Activated CD4-positive, alpha-beta T cell treated with anti-CD3 and anti-CD28 coated beads, Interleukin-2, amount 10 ng/mL, durations not matched to agents 7 days and 5 days (primary cell): ENCODE data around the gene PKD1. TPM values are rescaled to one million over a fixed set of nuclear protein-coding genes. Genes with fewer than 3 reads are reported as not detected.

Source experiments
- CTCF ChIA-PET: fragments of 350-600 bp; sonication (Branson Sonifier 250); formaldehyde crosslinking; loops from one replicate; lab custom pipeline; 2021; ENCODE audit warnings: antibody characterized with exemption; lab: Charles Lee
- POLR2A ChIA-PET: fragments of 350-600 bp; sonication (Branson Sonifier 250); formaldehyde crosslinking; loops from one replicate; lab custom pipeline; 2021; ENCODE audit warnings: antibody characterized with exemption; lab: Charles Lee
- DNase-seq: peaks from one replicate; pipeline ENCODE4 v3.0.0-alpha.2; 2020
- H3K27ac Mint-ChIP-seq: one replicate; pipeline ENCODE4 v1.8.0; 2021; ENCODE audit warnings: mild to moderate bottlenecking, moderate library complexity, mixed read lengths
- H3K27me3 Mint-ChIP-seq: one replicate; pipeline ENCODE4 v1.8.0; 2021; ENCODE audit warnings: mixed read lengths
- H3K36me3 Mint-ChIP-seq: one replicate; pipeline ENCODE4 v1.8.0; 2021; ENCODE audit warnings: low read depth, mixed read lengths
- H3K4me1 Mint-ChIP-seq: one replicate; pipeline ENCODE4 v1.8.0; 2021; ENCODE audit warnings: mixed read lengths
- H3K4me3 Mint-ChIP-seq: one replicate; pipeline ENCODE4 v1.8.0; 2021; ENCODE audit warnings: mild to moderate bottlenecking, moderate library complexity, mixed read lengths
- H3K9me3 Mint-ChIP-seq: one replicate; pipeline ENCODE4 v1.8.0; 2021; ENCODE audit warnings: mixed read lengths
- microRNA-seq: library from miRNA; unstranded; fragments of <30 nt; microRNA quantifications from one replicate; pipeline ENCODE4 v1.2.0, GENCODE V29; 2021; ENCODE audit warnings: borderline microRNAs expressed, borderline replicate concordance
- total RNA-seq, 2 experiments: library from RNA; stranded (reverse); gene quantifications; one replicate each; pipeline ENCODE4 v1.2.3, GENCODE V29; 2021

The PKD1 gene
- total RNA-seq, 2 experiments from 2014 or later: 72.9 to 77.2 TPM

DNA sequence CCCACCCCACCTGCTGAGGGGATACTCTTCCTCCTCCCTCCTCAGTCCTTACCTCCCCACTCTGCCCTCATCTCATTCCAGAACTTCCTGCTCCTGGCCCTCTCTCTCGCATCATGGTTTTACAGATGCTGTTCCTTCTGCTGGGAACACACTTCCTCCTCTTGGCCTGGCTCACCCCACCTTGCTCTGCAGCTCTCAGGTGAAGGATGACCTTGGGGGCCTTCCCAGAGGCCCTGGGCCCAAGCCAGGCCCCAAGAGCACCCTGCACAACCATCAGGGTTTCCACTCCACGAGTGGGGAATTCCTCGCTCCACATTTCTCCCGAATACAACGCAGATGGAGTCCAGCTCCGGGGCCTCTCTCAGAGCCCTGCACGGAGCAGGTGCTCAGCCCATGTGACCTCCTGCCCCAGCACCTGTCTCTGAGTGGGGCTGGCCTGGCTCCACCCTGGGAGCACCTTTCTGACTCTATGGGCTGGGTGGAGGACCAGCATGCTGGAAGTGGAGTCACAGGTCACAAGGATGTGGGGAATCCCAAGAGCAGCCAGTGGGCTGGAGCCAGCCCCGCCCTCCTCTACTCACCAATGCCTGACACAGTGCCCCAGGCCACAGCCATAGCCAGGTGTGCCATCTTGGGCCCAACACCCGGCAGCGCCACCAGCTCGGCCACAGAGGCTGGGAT lies 92.6 kb downstream of the PKD1 start:
- CTCF ChIA-PET: no interaction called here
- DNase-seq: no peak
- no peaks in the 10 kb centered on the region for H3K9me3 Mint-ChIP-seq
- no peak overlapping the region for H3K27ac Mint-ChIP-seq
- H3K4me1 Mint-ChIP-seq: peaks cover 10% of the 10 kb centered on the region
- H3K27me3 Mint-ChIP-seq: no peaks in the 10 kb centered on the region
- POLR2A ChIA-PET: no interaction called here
- no peaks in the 10 kb centered on the region for H3K36me3 Mint-ChIP-seq
- H3K4me3 Mint-ChIP-seq: no peak overlapping the region

DNA sequence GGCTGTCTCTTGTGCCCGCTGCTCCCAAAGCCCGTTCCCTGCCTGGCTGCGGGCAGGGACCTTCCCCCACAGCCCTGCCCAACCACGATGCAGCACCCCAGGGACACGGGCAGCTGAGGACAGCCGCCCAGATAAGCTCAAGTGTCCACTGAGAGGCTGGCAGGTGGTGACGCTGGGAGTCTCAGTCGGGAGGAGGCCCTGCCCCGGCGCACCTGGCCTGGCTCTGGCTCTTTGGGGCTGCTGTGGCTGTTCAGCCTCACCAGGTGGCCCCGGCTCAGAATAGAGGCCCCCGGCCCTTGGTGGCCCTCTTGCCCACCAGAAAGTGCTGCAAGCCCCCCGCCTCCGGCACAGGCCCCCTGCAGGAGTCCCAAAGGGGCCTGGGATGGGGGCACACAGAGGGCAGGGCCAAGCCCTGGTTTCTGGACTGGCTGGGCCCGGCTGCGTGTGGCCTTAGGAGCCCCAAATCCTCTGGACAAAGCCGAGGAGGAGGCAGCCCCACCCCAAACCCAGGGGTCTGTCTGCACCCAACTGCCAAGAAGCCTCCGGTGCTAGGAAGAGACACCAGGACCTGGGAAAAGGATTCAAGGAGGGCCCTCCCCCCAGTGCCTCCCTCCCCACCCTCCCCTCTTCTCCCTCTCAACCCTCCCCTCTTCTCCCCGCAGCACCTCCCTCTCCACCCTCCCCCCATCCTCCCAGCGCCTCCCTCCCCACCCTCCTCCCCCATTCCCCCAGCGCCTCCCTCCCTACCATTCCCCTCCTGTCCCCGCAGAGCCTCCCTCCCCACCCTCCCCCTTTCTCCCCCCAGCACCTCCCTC lies 93.3 kb downstream of the PKD1 start:
- no peak overlapping the region for H3K4me3 Mint-ChIP-seq
- POLR2A ChIA-PET: no interaction called here
- CTCF ChIA-PET: no interaction called here

GRCh38 chr16:2040787-2041522 lies 94.7 kb downstream of the PKD1 start:
- no peaks in the 10 kb centered on the region for H3K27me3 Mint-ChIP-seq

More for the DNA sequence above, 93.3 kb downstream of the PKD1 start:
- Mint-ChIP-seq H3K4me1 (peaks cover 9% of the 10 kb centered on the region), H3K36me3 (no peaks in the 10 kb centered on the region), H3K9me3 (no peaks in the 10 kb centered on the region), H3K27ac (no peak overlapping the region), H3K27me3 (no peaks in the 10 kb centered on the region)
- no peak for DNase-seq

GRCh38 chr16:2040041-2040786 lies 95.5 kb downstream of the PKD1 start:
- no peaks in the 10 kb centered on the region for H3K4me1 Mint-ChIP-seq
- H3K4me3 Mint-ChIP-seq: no peak overlapping the region
- POLR2A ChIA-PET: no interaction called here
- no peaks in the 10 kb centered on the region for H3K27me3 Mint-ChIP-seq
- no peaks in the 10 kb centered on the region for H3K36me3 Mint-ChIP-seq
- DNase-seq: no peak
- no peaks in the 10 kb centered on the region for H3K9me3 Mint-ChIP-seq
- CTCF ChIA-PET: no interaction called here
- H3K27ac Mint-ChIP-seq: no peak overlapping the region

More at GRCh38 chr16:2040787-2041522, 94.7 kb downstream of the PKD1 start:
- Mint-ChIP-seq H3K27ac (no peak overlapping the region), H3K9me3 (no peaks in the 10 kb centered on the region), H3K36me3 (no peaks in the 10 kb centered on the region), H3K4me3 (no peak overlapping the region), H3K4me1 (no peaks in the 10 kb centered on the region)
- no peak for DNase-seq
- POLR2A ChIA-PET: no interaction called here
- CTCF ChIA-PET: interaction anchor here (1.0 kb wide), 1 partner anchor 112 kb away, joined by 3 read pairs; no protein-coding TSS in a partner anchor

DNA sequence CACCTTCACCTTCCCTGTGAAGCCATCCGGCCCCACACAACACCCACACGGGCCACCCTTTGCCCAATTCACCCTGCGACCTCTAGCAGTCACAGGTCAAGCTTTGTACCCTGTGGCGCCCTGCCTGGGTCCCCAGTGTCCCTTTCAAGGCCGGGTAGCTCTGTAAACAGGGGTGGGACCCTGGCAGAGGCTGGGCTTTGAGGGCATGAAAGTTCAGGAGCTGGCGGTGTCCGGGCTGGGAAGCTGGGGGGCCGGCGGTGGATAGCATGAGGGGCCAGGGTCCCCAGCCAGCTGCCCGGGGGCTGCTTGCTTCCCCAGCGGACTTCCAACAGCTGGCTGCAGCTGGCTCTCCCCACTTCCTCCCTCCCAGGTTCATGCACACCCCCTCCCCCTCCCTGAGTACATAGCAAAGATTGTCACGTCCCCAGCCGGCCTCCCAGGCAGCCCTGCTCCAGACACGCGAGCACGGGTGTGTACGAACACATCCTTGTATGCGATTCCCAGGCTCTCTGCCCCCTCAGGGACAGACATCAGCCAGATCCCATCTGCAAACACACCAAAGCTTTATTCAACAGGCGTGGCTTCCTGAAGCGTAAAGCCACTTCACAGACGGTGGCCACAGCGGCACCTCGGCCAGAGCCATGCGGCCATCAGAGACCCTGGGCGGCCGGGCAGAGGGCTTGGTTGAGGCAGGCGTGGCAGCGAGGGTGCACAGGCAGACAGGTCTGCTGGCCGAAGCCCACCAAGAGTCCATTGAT lies 96.2 kb downstream of the PKD1 start:
- no peak overlapping the region for H3K4me3 Mint-ChIP-seq

More for the DNA sequence above, 96.2 kb downstream of the PKD1 start:
- Mint-ChIP-seq H3K27ac (no peak overlapping the region), H3K4me1 (no peaks in the 10 kb centered on the region), H3K36me3 (no peaks in the 10 kb centered on the region), H3K27me3 (no peaks in the 10 kb centered on the region), H3K9me3 (no peaks in the 10 kb centered on the region)
- ChIA-PET CTCF (interaction anchor here (0.6 to 1.4 kb wide), 2 partner anchors 9 to 774 kb away, joined by 3 to 4 read pairs; no protein-coding TSS in a partner anchor), POLR2A (no interaction called here)
- DNase-seq: no peak

Small RNA genes lying within 50 kb of the gene (microRNA-seq; reads per million reads assigned to microRNA genes)
- gene MIR1225 (not detected), gene MIR3180-5 (not detected), gene MIR4516 (not detected), gene MIR6511B1 (not detected)

Other genes starting within 250 kb of the PKD1 start
- not detected for gene HS3ST6, start 217.5 kb downstream of the PKD1 start, total RNA-seq
- 10 to 100 TPM; 12.8 to 13.6 TPM for gene MSRB1, start 192.7 kb downstream of the PKD1 start, total RNA-seq
- not detected for gene RPL3L, start 181.2 kb downstream of the PKD1 start, total RNA-seq
- 100 to 1,000 TPM; 103 to 125 TPM for gene NDUFB10, start 176.4 kb downstream of the PKD1 start, total RNA-seq
- gene RPS2, start 171.1 kb downstream of the PKD1 start, total RNA-seq: 1,000 to 10,000 TPM; 2,564 to 2,882 TPM
- not detected for gene RNF151, start 169.0 kb downstream of the PKD1 start, total RNA-seq
- gene TBL3, start 163.8 kb downstream of the PKD1 start, total RNA-seq: 10 to 100 TPM; 26.1 to 27.0 TPM
- under 1 TPM; 0.87 to 0.89 TPM for gene NOXO1, start 154.4 kb downstream of the PKD1 start, total RNA-seq
- 10 to 100 TPM; 23.8 to 25.2 TPM for gene GFER, start 151.7 kb downstream of the PKD1 start, total RNA-seq
- gene SYNGR3, start 145.9 kb downstream of the PKD1 start, total RNA-seq: 1 to 10 TPM; 1.3 to 1.9 TPM
- gene ZNF598, start 126.1 kb downstream of the PKD1 start, total RNA-seq: 10 to 100 TPM; 56.3 to 56.5 TPM
- under 1 TPM; 0.42 to 0.69 TPM for gene NPW, start 116.1 kb downstream of the PKD1 start, total RNA-seq
- 1 to 10 TPM; 1.1 to 1.4 TPM for gene NHERF2, start 109.0 kb downstream of the PKD1 start, total RNA-seq
- 10 to 100 TPM; 23.8 to 34.4 TPM for gene NTHL1, start 88.1 kb downstream of the PKD1 start, total RNA-seq
- 100 to 1,000 TPM; 112 to 115 TPM for gene TSC2, start 87.9 kb downstream of the PKD1 start, total RNA-seq
- gene RAB26, start 12.7 kb upstream of the PKD1 start, total RNA-seq: under 1 TPM; 0.20 to 0.42 TPM
- 10 to 100 TPM; 55.6 to 59.7 TPM for gene TRAF7, start 19.9 kb upstream of the PKD1 start, total RNA-seq
- gene CASKIN1, start 60.7 kb upstream of the PKD1 start, total RNA-seq: under 1 TPM; 0.07 to 0.19 TPM
- 10 to 100 TPM; 35.9 to 36.4 TPM for gene MLST8, start 69.6 kb upstream of the PKD1 start, total RNA-seq
- 10 to 100 TPM; 13.9 to 17.4 TPM for gene BRICD5, start 75.0 kb upstream of the PKD1 start, total RNA-seq
- gene PGP, start 78.9 kb upstream of the PKD1 start, total RNA-seq: 10 to 100 TPM; 19.4 to 22.9 TPM
- 10 to 100 TPM; 28.8 to 32.6 TPM for gene E4F1, start 87.7 kb upstream of the PKD1 start, total RNA-seq
- 1 to 10 TPM; 2.0 to 3.4 TPM for gene DNASE1L2, start 100.5 kb upstream of the PKD1 start, total RNA-seq
- gene ECI1, start 115.7 kb upstream of the PKD1 start, total RNA-seq: 10 to 100 TPM; 30.8 to 42.5 TPM
- 100 to 1,000 TPM; 230 to 238 TPM for gene RNPS1, start 132.2 kb upstream of the PKD1 start, total RNA-seq
- 1 to 10 TPM; 5.0 to 6.0 TPM for gene ABCA3, start 204.8 kb upstream of the PKD1 start, total RNA-seq